Tibial nerve (tissue), 4 donors: ENCODE measurements around the gene PITPNM2. TPM values are rescaled to one million over a fixed set of nuclear protein-coding genes. Genes with fewer than 3 reads are reported as not detected.

Experiments used
- DNase-seq, 2 donors: peaks; one replicate each; pipeline ENCODE4 v3.0.0-alpha.2; 2019; ENCODE audit warnings: low spot score in 2 of 2
- H3K27ac ChIP-seq, 4 donors: fragments of 200-600 bp; sonication (generic) in 3 of 4; one replicate each; pipeline ENCODE4 v1.5.1; 2017 to 2019; ENCODE audit warnings: mild to moderate bottlenecking in 1 of 4
- H3K27me3 ChIP-seq, 2 donors: fragments of 200-600 bp; sonication (generic) in 1 of 2; one replicate each; pipeline versions ENCODE4 v1.5.1 to v1.6.0; 2017 to 2019
- H3K36me3 ChIP-seq, 3 donors: fragments of 200-600 bp; sonication (generic); one replicate each; pipeline ENCODE4 v1.5.1; 2018 to 2019
- H3K4me1 ChIP-seq, 4 donors: fragments of 200-600 bp; sonication (generic) in 3 of 4; one replicate each; pipeline ENCODE4 v1.5.1; 2017 to 2019
- H3K4me3 ChIP-seq, 4 donors: fragments of 200-600 bp; sonication (generic) in 3 of 4; one replicate each; pipeline ENCODE4 v1.5.1; 2017 to 2019; ENCODE audit warnings: mild to moderate bottlenecking in 1 of 4, moderate library complexity in 1 of 4
- H3K9me3 ChIP-seq, 4 donors: fragments of 200-600 bp; sonication (generic) in 3 of 4; one replicate each; pipeline ENCODE4 v1.5.1; 2017 to 2019
- CTCF ChIP-seq, 5 experiments: fragments of 200-600 bp in 3 of 5; fragments of 450-650 bp in 2 of 5; sonication (generic) in 3 of 5; IDR thresholded peaks; one replicate each; pipeline ENCODE4 v1.5.1; 2016 to 2019; ENCODE audit warnings: antibody characterized with exemption in 5 of 5, mild to moderate bottlenecking in 3 of 5, moderate library complexity in 2 of 5
- EP300 ChIP-seq, 2 donors: sonication (generic); formaldehyde crosslinking; IDR thresholded peaks; one replicate each; pipeline ENCODE4 v1.6.1; 2017; ENCODE audit warnings: antibody characterized with exemption in 2 of 2, mild to moderate bottlenecking in 1 of 2
- POLR2A ChIP-seq, 2 donors: fragments of 450-650 bp; IDR thresholded peaks; one replicate each; pipeline ENCODE4 v1.6.1; 2017; ENCODE audit warnings: antibody characterized with exemption in 2 of 2, mild to moderate bottlenecking in 2 of 2, moderate library complexity in 2 of 2
- WGBS, 2 donors: methylation state at CpG; one replicate each; pipeline ENCODE4 v1.1.5; 2018; 5-methylcytosine and 5-hydroxymethylcytosine counted together
- total RNA-seq, 4 donors: library from RNA; depleted of rRNA; stranded (reverse); fragments of >200 nt; gene quantifications; one replicate each; pipeline ENCODE4 v1.1.0, GENCODE V29; 2016

The PITPNM2 gene
- total RNA-seq, 4 donors from 2014 or later, result 6.1 to 9.8 (median 9.0) TPM

DNA sequence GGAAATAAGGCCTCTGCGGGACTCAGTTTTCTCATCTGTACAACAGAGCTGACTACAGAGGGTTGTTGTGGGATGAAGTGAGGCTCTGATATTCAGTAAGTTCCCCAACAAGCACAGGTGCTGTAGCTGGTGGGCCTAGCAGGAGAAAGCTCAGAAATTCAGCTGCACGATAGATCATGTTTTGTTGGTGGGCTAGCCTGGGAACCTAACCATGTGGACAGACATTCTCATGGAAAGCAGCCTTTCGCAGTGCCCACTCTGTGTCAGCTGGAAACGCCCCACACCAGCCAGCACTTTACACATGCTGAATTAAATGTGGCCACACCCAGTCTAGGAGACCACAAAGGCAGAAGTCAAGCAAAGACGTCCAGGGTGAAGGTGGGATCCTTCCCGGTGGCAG lies 16.1 kb downstream of the PITPNM2 start:
- WGBS, 2 donors, result 84 to 92% methylated on average over 6 of the region's 6 CpGs
- Histone ChIP-seq H3K4me3 (no peak overlapping the region), H3K9me3 (no peaks in the 10 kb centered on the region), H3K36me3 (peaks cover 0 to 7% (median 0%) of the 10 kb centered on the region in 3 donors), H3K27me3 (no peaks in the 10 kb centered on the region), H3K27ac (no peak overlapping the region), H3K4me1 (peaks cover 0 to 15% (median 7%) of the 10 kb centered on the region in 4 donors)
- no peak for DNase-seq
- TF ChIP-seq EP300 (IDR thresholded peaks at IDR 0.05) (no peak), CTCF (IDR thresholded peaks at IDR 0.05) (no peak), POLR2A (IDR thresholded peaks at IDR 0.05) (no peak)

DNA sequence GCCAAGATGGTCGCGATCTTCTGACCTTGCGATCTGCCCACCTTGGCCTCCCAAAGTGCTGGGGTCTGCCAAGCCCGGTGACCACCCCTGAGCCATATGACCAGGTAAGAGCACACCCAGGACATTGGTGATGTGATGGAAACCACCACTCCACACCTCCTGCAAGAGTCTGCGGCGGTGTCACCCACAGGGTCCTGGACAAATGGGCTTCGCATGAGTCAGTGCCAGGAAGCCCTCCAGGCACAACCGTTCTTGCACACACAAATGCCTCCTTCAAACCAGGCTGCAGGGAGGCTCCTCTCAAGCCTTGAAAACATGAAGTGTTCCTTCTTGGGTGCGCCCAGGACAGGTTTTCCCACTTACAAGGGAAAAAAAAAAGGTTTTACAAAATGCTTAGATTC lies 16.6 kb downstream of the PITPNM2 start:
- no peak for DNase-seq
- Histone ChIP-seq H3K4me3 (no peak overlapping the region), H3K27ac (no peak overlapping the region), H3K27me3 (no peaks in the 10 kb centered on the region), H3K36me3 (peaks cover 0 to 7% (median 0%) of the 10 kb centered on the region in 3 donors), H3K9me3 (no peaks in the 10 kb centered on the region), H3K4me1 (peaks cover 0 to 11% (median 5%) of the 10 kb centered on the region in 4 donors)
- TF ChIP-seq EP300 (IDR thresholded peaks at IDR 0.05) (no peak), CTCF (IDR thresholded peaks at IDR 0.05) (no peak), POLR2A (IDR thresholded peaks at IDR 0.05) (no peak)
- WGBS, 2 donors, result 88 to 94% methylated on average over 6 to 9 of the region's 9 CpGs

DNA sequence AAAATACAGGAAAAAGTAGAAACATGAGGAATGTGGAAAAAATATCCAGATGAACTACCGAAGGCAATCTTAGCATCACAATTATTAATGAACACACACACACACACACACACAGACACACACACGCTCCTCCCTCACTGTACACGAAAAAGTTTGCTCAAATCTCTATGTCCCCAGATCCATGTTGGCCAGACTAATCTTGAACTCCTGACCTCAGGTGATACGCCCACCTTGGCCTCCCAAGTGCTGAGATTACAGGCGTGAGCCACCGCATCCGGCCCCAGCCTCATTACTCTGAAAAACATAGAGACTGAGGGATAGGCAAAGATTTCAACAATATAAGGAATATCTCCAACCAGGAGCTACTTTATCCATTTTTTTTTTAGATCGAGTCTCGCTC lies 17.2 kb downstream of the PITPNM2 start:
- no peak for TF ChIP-seq POLR2A (IDR thresholded peaks at IDR 0.05)
- TF ChIP-seq CTCF (IDR thresholded peaks at IDR 0.05), result no peak
- no peak for TF ChIP-seq EP300 (IDR thresholded peaks at IDR 0.05)
- no peaks in the 10 kb centered on the region for H3K27me3 ChIP-seq
- no peak overlapping the region for H3K4me3 ChIP-seq
- no peak for DNase-seq
- no peaks in the 10 kb centered on the region for H3K9me3 ChIP-seq
- H3K4me1 ChIP-seq, result peaks cover 0 to 11% (median 5%) of the 10 kb centered on the region in 4 donors
- no peak overlapping the region for H3K27ac ChIP-seq
- H3K36me3 ChIP-seq, result peaks cover 0 to 7% (median 0%) of the 10 kb centered on the region in 3 donors
- 86 to 89% methylated on average over 9 of the region's 9 CpGs for WGBS, 2 donors

GRCh38 chr12:123132951-123133619 lies 17.8 kb downstream of the PITPNM2 start:
- WGBS, 2 donors, result 73 to 84% methylated on average over 3 of the region's 3 CpGs

More at GRCh38 chr12:123132951-123133619, 17.8 kb downstream of the PITPNM2 start:
- peaks cover 0 to 7% (median 0%) of the 10 kb centered on the region in 3 donors for H3K36me3 ChIP-seq
- no peak for TF ChIP-seq EP300 (IDR thresholded peaks at IDR 0.05)
- TF ChIP-seq POLR2A (IDR thresholded peaks at IDR 0.05), result no peak
- no peak for TF ChIP-seq CTCF (IDR thresholded peaks at IDR 0.05)
- H3K27ac ChIP-seq, result no peak overlapping the region
- no peak overlapping the region for H3K4me3 ChIP-seq
- H3K4me1 ChIP-seq, result peaks cover 0 to 11% (median 5%) of the 10 kb centered on the region in 4 donors
- H3K9me3 ChIP-seq, result no peaks in the 10 kb centered on the region
- no peaks in the 10 kb centered on the region for H3K27me3 ChIP-seq
- no peak for DNase-seq
